GM12872 (cell line): ENCODE data around the gene WBP2NL.

Source experiments
- CTCF ChIP-seq: IDR thresholded peaks from 3 replicates; pipeline ENCODE4 v1.5.1; 2011; ENCODE audit warnings: low read depth, mild to moderate bottlenecking, low read length, moderate library complexity; ENCODE audit not compliant: insufficient read depth

Gene WBP2NL

GRCh38 chr22:42070517-42071422 is 72.2 kb downstream of the WBP2NL start, which contains the start of gene NAGA:
NAGA (minus strand) TSS chr22:42070812; CDS start chr22:42070297, 515 bp downstream.
- TF ChIP-seq CTCF = no peak

GRCh38 chr22:42072606-42073330 is 74.2 kb downstream of the WBP2NL start:
- peak; percentile 26; the same call in 1 of the 3 replicates for TF ChIP-seq CTCF

- no peak for TF ChIP-seq CTCF
These were observed 75.0 kb downstream of the WBP2NL start for GRCh38 chr22:42073621-42074041.

GRCh38 chr22:42074132-42074811 is 75.7 kb downstream of the WBP2NL start, which contains the start of gene PHETA2:
PHETA2 (plus strand) TSS chr22:42074248; CDS start chr22:42077294, 3,046 bp downstream.
- TF ChIP-seq CTCF = peak; percentile 56; the same call in 2 of the 3 replicates

- no peak for TF ChIP-seq CTCF
These were observed 76.5 kb downstream of the WBP2NL start for GRCh38 chr22:42074846-42075676.

GRCh38 chr22:42076764-42077485 is 78.3 kb downstream of the WBP2NL start:
- TF ChIP-seq CTCF = no peak
